ENCODE data around the gene GUCY2D. TPM values are rescaled to one million over a fixed set of nuclear protein-coding genes. Genes with fewer than 3 reads are reported as not detected.

GUCY2D gene
- total RNA-seq, 3 donors from 2014 or later (not counting 1 experiment from before 2014, with no cell fraction given) = not detected

- Mint-ChIP-seq H3K27ac (no peak overlapping the region), H3K4me1 (peaks cover 5 to 7% of the 10 kb centered on the region in 2 donors), H3K36me3 (no peaks in the 10 kb centered on the region), H3K4me3 (no peak overlapping the region), H3K27me3 (ENCODE audit: low read depth in 2 of 2) (peaks cover 15 to 25% of the 10 kb centered on the region in 2 donors), H3K9me3 (no peaks in the 10 kb centered on the region)
- no peaks in the 10 kb centered on the region for H3K4me1 ChIP-seq (ENCODE audit: control insufficient read depth, insufficient read depth, low read length)
- TF ChIP-seq CTCF (IDR thresholded peaks at IDR 0.05) = peak; percentile 54
- H3K36me3 ChIP-seq (ENCODE audit: control insufficient read depth, insufficient read depth, low read length) = no peaks in the 10 kb centered on the region
- H3K27me3 ChIP-seq (ENCODE audit: control insufficient read depth, insufficient read depth, low read length) = peaks cover 3% of the 10 kb centered on the region
- H3K9me3 ChIP-seq (ENCODE audit: control insufficient read depth, insufficient read depth, low read length) = no peaks in the 10 kb centered on the region
- intact Hi-C loops (cut with micrococcal nuclease) = loop anchor here (1.0 kb wide), 2 partner anchors 128 to 298 kb away; no protein-coding TSS in a partner anchor
- ATAC-seq (peak; percentile 54 to 64 (median 58)), DNase-seq (peak in 1 of 2 donors; percentile 72)
- H3K27ac ChIP-seq (ENCODE audit: low read length) = no peak overlapping the region
- 74% methylated on average over 7 of the region's 8 CpGs for WGBS (ENCODE audit: insufficient coverage)
- no peak overlapping the region for H3K4me3 ChIP-seq (ENCODE audit: low read length)
Measured at GRCh38 chr17:8041249-8041928, 39.0 kb downstream of the GUCY2D start.

- Histone ChIP-seq H3K27me3 (ENCODE audit: control insufficient read depth, insufficient read depth, low read length) (peaks cover 3% of the 10 kb centered on the region), H3K36me3 (ENCODE audit: control insufficient read depth, insufficient read depth, low read length) (no peaks in the 10 kb centered on the region), H3K9me3 (ENCODE audit: control insufficient read depth, insufficient read depth, low read length) (no peaks in the 10 kb centered on the region), H3K4me1 (ENCODE audit: control insufficient read depth, insufficient read depth, low read length) (no peaks in the 10 kb centered on the region), H3K4me3 (ENCODE audit: low read length) (no peak overlapping the region), H3K27ac (ENCODE audit: low read length) (no peak overlapping the region)
- Mint-ChIP-seq H3K4me1 (peaks cover 5 to 7% of the 10 kb centered on the region in 2 donors), H3K27me3 (ENCODE audit: low read depth in 2 of 2) (peaks cover 15 to 25% of the 10 kb centered on the region in 2 donors), H3K36me3 (no peaks in the 10 kb centered on the region), H3K9me3 (no peaks in the 10 kb centered on the region), H3K27ac (no peak overlapping the region), H3K4me3 (no peak overlapping the region)
- no peak for TF ChIP-seq CTCF (IDR thresholded peaks at IDR 0.05)
- ATAC-seq (no peak), DNase-seq (no peak)
- intact Hi-C loops (cut with micrococcal nuclease) = loop anchor here (1.0 kb wide), 2 partner anchors 129 to 299 kb away; no protein-coding TSS in a partner anchor
Measured at GRCh38 chr17:8041979-8042378, 39.6 kb downstream of the GUCY2D start.

DNA sequence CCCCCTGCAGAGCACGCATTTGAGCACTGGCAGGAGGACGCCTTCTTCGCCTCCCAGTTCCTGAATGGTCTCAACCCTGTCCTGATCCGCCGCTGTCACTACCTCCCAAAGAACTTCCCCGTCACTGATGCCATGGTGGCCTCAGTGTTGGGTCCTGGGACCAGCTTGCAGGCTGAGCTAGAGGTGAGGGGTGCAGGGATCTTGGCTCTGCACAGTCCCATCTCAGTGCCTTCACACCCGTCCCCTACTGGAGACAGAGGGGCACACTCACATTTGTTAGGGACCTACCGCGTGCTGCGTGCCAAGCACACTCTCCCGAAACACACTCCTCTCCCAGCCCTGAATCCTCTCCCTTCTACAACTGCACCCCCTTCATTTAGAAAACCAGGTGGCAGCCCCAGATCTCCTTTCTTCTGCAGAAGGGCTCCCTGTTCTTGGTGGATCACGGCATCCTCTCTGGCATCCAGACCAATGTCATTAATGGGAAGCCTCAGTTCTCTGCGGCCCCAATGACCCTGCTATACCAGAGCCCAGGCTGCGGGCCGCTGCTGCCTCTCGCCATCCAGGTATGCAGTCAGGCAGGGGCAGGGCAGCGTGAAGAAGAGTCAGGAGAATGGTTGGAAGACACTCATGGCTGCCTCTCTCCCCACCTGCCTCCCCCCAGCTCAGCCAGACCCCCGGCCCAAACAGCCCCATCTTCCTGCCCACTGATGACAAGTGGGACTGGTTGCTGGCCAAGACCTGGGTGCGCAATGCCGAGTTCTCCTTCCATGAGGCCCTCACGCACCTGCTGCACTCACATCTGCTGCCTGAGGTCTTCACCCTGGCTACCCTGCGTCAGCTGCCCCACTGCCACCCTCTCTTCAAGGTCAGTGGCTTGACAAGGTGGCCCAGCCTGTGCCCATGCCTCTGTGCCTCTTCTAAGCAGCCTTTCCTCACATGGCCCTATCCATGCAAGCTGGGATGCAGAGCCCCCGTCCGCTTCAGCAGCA, 42.7 kb downstream of the GUCY2D start:
- TF ChIP-seq CTCF (IDR thresholded peaks at IDR 0.05) = no peak
- no peak overlapping the region for H3K27ac Mint-ChIP-seq
- WGBS (ENCODE audit: insufficient coverage) = 87% methylated on average over 24 of the region's 24 CpGs
- ATAC-seq = no peak
- no peak for DNase-seq
- Histone ChIP-seq H3K4me1 (ENCODE audit: control insufficient read depth, insufficient read depth, low read length) (no peaks in the 10 kb centered on the region), H3K36me3 (ENCODE audit: control insufficient read depth, insufficient read depth, low read length) (no peaks in the 10 kb centered on the region), H3K9me3 (ENCODE audit: control insufficient read depth, insufficient read depth, low read length) (no peaks in the 10 kb centered on the region), H3K4me3 (ENCODE audit: low read length) (no peak overlapping the region), H3K27ac (ENCODE audit: low read length) (no peak overlapping the region), H3K27me3 (ENCODE audit: control insufficient read depth, insufficient read depth, low read length) (no peaks in the 10 kb centered on the region)
- H3K36me3 Mint-ChIP-seq = no peaks in the 10 kb centered on the region
- H3K27me3 Mint-ChIP-seq (ENCODE audit: low read depth in 2 of 2) = peaks cover 0 to 6% of the 10 kb centered on the region in 2 donors
- intact Hi-C loops (cut with micrococcal nuclease) = no loop called here
- peaks cover 5 to 7% of the 10 kb centered on the region in 2 donors for H3K4me1 Mint-ChIP-seq
- H3K9me3 Mint-ChIP-seq = no peaks in the 10 kb centered on the region
- H3K4me3 Mint-ChIP-seq = no peak overlapping the region

Measured in natural killer cell (primary cell).